IPS-18a (cell line): ENCODE measurements around the gene ZBTB12.
"Not testable (repeated sequence)": the region's sequence is repeated elsewhere in the genome, so short reads cannot be mapped to it uniquely, and the experiment has no call there.

Experiments
- H3K27ac ChIP-seq: one replicate; pipeline ENCODE4 v1.5.1; 2013; ENCODE audit warnings: low read length
- H3K27me3 ChIP-seq: one replicate; pipeline ENCODE4 v1.6.1; 2013; ENCODE audit warnings: mild to moderate bottlenecking, low read length; ENCODE audit not compliant: control insufficient read depth, insufficient read depth
- H3K36me3 ChIP-seq: one replicate; pipeline ENCODE4 v1.6.1; 2013; ENCODE audit warnings: low read depth, low read length; ENCODE audit not compliant: control insufficient read depth
- H3K4me1 ChIP-seq: one replicate; pipeline ENCODE4 v1.6.1; 2013; ENCODE audit warnings: low read depth, low read length; ENCODE audit not compliant: control insufficient read depth
- H3K4me3 ChIP-seq: one replicate; pipeline ENCODE4 v1.5.1; 2013; ENCODE audit warnings: low read length
- H3K9ac ChIP-seq: one replicate; pipeline ENCODE4 v1.6.1; 2013; ENCODE audit warnings: mild to moderate bottlenecking, low read length, moderate library complexity
- H3K9me3 ChIP-seq: one replicate; pipeline ENCODE4 v1.6.1; 2013; ENCODE audit warnings: low read depth, low read length; ENCODE audit not compliant: control insufficient read depth

The ZBTB12 gene

GRCh38 chr6:31870385-31870921, 31.4 kb downstream of the ZBTB12 start:
- H3K4me1 ChIP-seq, result peaks cover 3% of the 10 kb centered on the region
- no peaks in the 10 kb centered on the region for H3K27me3 ChIP-seq
- H3K27ac ChIP-seq, result no peak overlapping the region
- no peak overlapping the region for H3K9ac ChIP-seq
- H3K9me3 ChIP-seq, result no peaks in the 10 kb centered on the region
- no peak overlapping the region for H3K4me3 ChIP-seq
- H3K36me3 ChIP-seq, result no peaks in the 10 kb centered on the region

- Histone ChIP-seq H3K4me3 (no peak overlapping the region), H3K27me3 (no peaks in the 10 kb centered on the region), H3K4me1 (peaks cover 3% of the 10 kb centered on the region), H3K36me3 (no peaks in the 10 kb centered on the region), H3K27ac (no peak overlapping the region), H3K9me3 (no peaks in the 10 kb centered on the region), H3K9ac (no peak overlapping the region)
Measured at GRCh38 chr6:31869343-31869742, 32.5 kb downstream of the ZBTB12 start.

DNA sequence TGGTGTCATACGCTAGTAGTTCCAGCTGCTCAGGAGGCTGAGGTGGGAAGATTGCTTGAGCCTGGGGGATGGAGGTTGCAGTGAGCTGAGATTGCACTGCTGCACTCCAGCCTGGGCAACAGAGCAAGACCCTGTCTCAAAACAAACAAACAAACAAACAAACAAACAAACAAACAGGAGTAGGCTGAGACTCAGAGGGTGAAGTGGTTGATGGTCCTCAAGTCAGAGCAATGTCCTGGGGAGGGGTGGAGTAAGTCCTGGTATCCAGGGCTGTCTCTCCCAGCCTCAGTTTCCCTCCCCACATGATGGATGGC, 33.3 kb downstream of the ZBTB12 start:
- not testable (repeated sequence) for H3K4me1 ChIP-seq, H3K27ac ChIP-seq, H3K9me3 ChIP-seq, H3K36me3 ChIP-seq, H3K9ac ChIP-seq, H3K27me3 ChIP-seq, H3K4me3 ChIP-seq

DNA sequence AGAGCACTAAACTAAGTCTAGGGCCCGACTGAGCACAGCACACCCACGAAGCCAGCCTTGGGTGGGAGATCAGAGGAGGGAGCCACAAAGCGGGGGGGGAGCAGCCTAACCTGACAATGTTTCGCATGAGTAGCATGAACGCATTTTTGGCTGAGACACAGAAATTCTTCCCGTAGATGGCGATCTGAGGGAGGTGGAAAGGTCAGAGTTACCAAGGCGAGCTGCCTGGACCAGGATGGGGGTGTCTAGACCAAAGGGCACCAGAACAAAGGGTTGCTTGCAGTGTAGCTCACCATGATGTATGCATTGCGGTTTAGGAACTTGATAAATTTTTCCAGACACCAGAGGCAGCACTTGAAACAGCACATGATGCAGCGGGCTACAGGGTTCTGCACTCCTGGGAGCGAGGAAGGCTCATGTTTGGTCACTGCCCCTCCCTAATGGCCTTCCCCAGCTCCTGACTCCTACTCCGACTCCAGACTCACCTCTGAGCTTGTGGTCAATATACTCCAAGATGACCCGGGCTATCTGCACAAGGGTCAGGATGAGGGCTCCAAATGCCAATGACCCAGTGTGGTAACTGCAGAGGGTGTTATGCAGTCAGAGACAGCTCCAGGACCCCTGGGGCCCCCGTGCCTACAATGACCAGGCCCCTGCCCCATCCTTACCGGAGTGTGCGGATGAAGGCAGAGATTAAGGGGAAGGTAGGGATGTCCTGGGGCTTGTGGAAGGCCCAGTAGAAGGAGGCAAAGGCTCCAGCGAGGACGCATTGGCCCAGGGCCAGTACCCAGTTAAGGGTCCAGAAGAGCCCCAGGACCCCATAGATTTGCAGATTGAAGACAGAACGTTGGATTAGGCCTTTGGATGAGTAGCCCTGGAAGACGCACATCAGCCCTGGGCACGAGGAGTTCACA, 36.4 kb downstream of the ZBTB12 start:
- Histone ChIP-seq H3K27me3 (peaks cover 5% of the 10 kb centered on the region), H3K27ac (no peak overlapping the region), H3K4me1 (peaks cover 3% of the 10 kb centered on the region), H3K4me3 (no peak overlapping the region), H3K9ac (no peak overlapping the region), H3K9me3 (no peaks in the 10 kb centered on the region), H3K36me3 (no peaks in the 10 kb centered on the region)

- Histone ChIP-seq H3K4me3 (no peak overlapping the region), H3K27me3 (peaks cover 5% of the 10 kb centered on the region), H3K27ac (no peak overlapping the region), H3K4me1 (peaks cover 3% of the 10 kb centered on the region), H3K36me3 (no peaks in the 10 kb centered on the region), H3K9me3 (no peaks in the 10 kb centered on the region), H3K9ac (no peak overlapping the region)
Measured at GRCh38 chr6:31864818-31865204, 37.1 kb downstream of the ZBTB12 start.

DNA sequence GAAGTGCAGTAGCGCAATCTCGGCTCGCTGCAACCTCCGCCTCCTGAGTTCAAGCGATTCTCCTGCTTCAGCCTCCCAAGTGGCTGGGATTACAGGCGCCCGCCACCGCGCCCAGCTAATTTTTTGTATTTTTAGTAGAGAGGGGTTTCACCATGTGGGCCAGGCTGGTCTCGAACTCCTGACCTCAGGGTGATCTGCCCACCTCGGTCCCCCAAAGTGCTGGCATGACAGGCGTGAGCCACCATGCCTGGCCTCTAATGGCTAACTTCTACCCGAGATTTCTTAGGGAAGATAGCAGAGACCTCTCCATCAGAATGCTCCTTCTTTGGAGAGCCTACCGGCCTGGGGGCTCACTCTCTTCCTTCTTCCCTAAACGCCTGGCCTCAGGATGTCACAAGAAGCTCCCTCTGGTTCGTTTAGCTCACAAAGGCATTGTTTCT, 37.7 kb downstream of the ZBTB12 start:
- not testable (repeated sequence) for H3K36me3 ChIP-seq, H3K27me3 ChIP-seq, H3K27ac ChIP-seq, H3K9me3 ChIP-seq, H3K4me1 ChIP-seq
- H3K4me3 ChIP-seq, result peak overlapping the region; percentile 76
- peak overlapping the region; percentile 71 for H3K9ac ChIP-seq

GRCh38 chr6:31862344-31863235, 39.3 kb downstream of the ZBTB12 start, which contains the start of gene NEU1:
Gene NEU1, minus strand, starts transcription at chr6:31862821. Its CDS starts 45 bp downstream, at chr6:31862776.
- H3K36me3 ChIP-seq, result peaks cover 9% of the 10 kb centered on the region
- H3K4me3 ChIP-seq, result peak within 1 kb of the TSS; percentile 80
- H3K9me3 ChIP-seq, result no peaks in the 10 kb centered on the region
- H3K27ac ChIP-seq, result peak within 1 kb of the TSS; percentile 26
- peaks cover 5% of the 10 kb centered on the region for H3K27me3 ChIP-seq
- peaks cover 3% of the 10 kb centered on the region for H3K4me1 ChIP-seq
- H3K9ac ChIP-seq, result peak within 1 kb of the TSS; percentile 71

DNA sequence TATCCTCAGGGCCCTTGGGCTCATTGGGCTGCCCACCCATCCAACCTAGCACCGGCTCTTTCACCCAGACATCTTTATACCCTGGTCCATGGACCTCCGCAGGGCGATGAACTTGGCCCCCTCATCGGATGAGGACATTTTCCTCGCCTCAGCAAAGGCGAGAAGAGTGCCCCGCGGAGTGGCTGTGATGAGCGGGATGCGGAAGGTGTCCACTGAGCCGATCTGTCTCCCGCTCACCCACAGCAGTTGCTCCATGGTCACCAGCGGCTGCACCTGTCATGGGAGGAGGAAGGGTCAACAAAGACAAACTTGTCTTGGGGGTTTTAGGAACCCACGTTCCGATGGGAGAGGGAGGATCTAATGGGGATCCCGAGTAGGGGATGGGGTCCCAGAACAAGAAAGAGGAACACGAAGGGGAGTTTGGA, 40.0 kb downstream of the ZBTB12 start:
- Histone ChIP-seq H3K9me3 (no peaks in the 10 kb centered on the region), H3K27ac (no peak overlapping the region), H3K27me3 (peaks cover 5% of the 10 kb centered on the region), H3K36me3 (peaks cover 15% of the 10 kb centered on the region), H3K4me3 (peak overlapping the region; percentile 80), H3K9ac (peak overlapping the region; percentile 29), H3K4me1 (peaks cover 3% of the 10 kb centered on the region)

DNA sequence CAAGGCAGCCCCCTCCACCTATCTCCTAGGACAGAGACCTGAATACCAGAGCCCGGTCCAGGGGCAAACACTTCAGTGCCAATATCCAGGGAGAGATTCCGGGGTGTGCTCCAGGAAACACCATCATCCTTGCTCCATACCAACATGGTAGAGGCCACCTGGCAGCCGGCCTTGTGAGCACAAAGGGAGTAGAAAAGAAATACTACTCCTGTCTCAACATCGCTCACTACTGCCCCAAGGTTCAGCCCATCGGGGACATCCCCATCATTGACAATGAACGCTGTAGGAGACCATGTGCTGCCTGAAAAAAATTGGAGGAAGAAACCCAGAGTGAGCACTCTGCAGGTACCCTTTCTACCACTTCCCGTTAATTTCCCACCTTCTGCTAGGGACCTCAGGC, 40.7 kb downstream of the ZBTB12 start:
- Histone ChIP-seq H3K4me1 (peaks cover 3% of the 10 kb centered on the region), H3K36me3 (peaks cover 16% of the 10 kb centered on the region), H3K27ac (no peak overlapping the region), H3K4me3 (no peak overlapping the region), H3K27me3 (peaks cover 5% of the 10 kb centered on the region), H3K9ac (no peak overlapping the region), H3K9me3 (no peaks in the 10 kb centered on the region)

- Histone ChIP-seq H3K9me3 (no peaks in the 10 kb centered on the region), H3K27me3 (peaks cover 5% of the 10 kb centered on the region), H3K27ac (no peak overlapping the region), H3K9ac (no peak overlapping the region), H3K4me1 (peaks cover 3% of the 10 kb centered on the region), H3K36me3 (peaks cover 16% of the 10 kb centered on the region), H3K4me3 (no peak overlapping the region)
Measured at GRCh38 chr6:31860349-31860748, 41.5 kb downstream of the ZBTB12 start.

- Histone ChIP-seq H3K9me3 (no peaks in the 10 kb centered on the region), H3K36me3 (peaks cover 16% of the 10 kb centered on the region), H3K9ac (no peak overlapping the region), H3K27ac (no peak overlapping the region), H3K4me3 (no peak overlapping the region), H3K27me3 (peaks cover 5% of the 10 kb centered on the region), H3K4me1 (peaks cover 3% of the 10 kb centered on the region)
Measured at GRCh38 chr6:31859923-31860322, 42.0 kb downstream of the ZBTB12 start.
